HEK293 (cell line): ENCODE data around the gene EZH2.
A peak's percentile ranks its signal among the peaks of the same experiment; 100 is the strongest.

Source experiments
- CTCF ChIA-PET: fragments of 350-600 bp; formaldehyde crosslinking; extraction: SDS; loops from one replicate; lab custom pipeline; 2021; ENCODE audit warnings: antibody characterized with exemption; lab: Yijun Ruan, JAX
- POLR2A ChIA-PET: fragments of 300-600 bp; formaldehyde crosslinking; extraction: SDS; loops from one replicate; lab custom pipeline; 2020; ENCODE audit warnings: antibody characterized with exemption, inconsistent platforms; lab: Yijun Ruan, JAX
- H3K27ac ChIP-seq: fragments of 200-500 bp; sonication (Bioruptor generic); 2 replicates; pipeline ENCODE4 v1.5.1; 2014; ENCODE audit warnings: low read depth, low read length, control low read depth, inconsistent platforms; ENCODE audit errors: extremely low read depth
- H3K36me3 ChIP-seq, 2 experiments: fragments of 200-500 bp in 1 of 2; sonication (Bioruptor generic) in 1 of 2; 1 replicate in 1 of 2; 2 replicates in 1 of 2; pipeline ENCODE4 v1.5.1; 2014 to 2017; ENCODE audit warnings: inconsistent platforms in 2 of 2, low read length in 2 of 2; ENCODE audit not compliant: control insufficient read depth in 2 of 2, insufficient read depth in 1 of 2
- H3K4me1 ChIP-seq: fragments of 200-500 bp; sonication (Bioruptor generic); 2 replicates; pipeline ENCODE4 v1.5.1; 2014; ENCODE audit warnings: mild to moderate bottlenecking, low read length, inconsistent platforms; ENCODE audit not compliant: control insufficient read depth, insufficient read depth
- H3K4me3 ChIP-seq: 2 replicates; pipeline ENCODE4 v1.5.1; 2011; ENCODE audit warnings: low read depth, mild to moderate bottlenecking, control low read depth, low read length, moderate library complexity
- H3K9me3 ChIP-seq: fragments of 200-500 bp; sonication (Bioruptor generic); 2 replicates; pipeline ENCODE4 v1.5.1; 2014; ENCODE audit warnings: low read depth, low read length, inconsistent platforms; ENCODE audit not compliant: control insufficient read depth, insufficient read depth
- GLI2 ChIP-seq: fragments of 450-650 bp; formaldehyde crosslinking; IDR thresholded peaks from 2 replicates; pipeline ENCODE4; 2017; ENCODE audit warnings: missing biosample characterization, missing genetic modification characterization, low read depth, borderline replicate concordance
- MZF1 ChIP-seq: fragments of 450-650 bp; formaldehyde crosslinking; IDR thresholded peaks from 2 replicates; pipeline ENCODE4 v1.5.1; 2017; ENCODE audit warnings: missing biosample characterization, missing genetic modification characterization, borderline replicate concordance
- SCRT1 ChIP-seq: fragments of 450-650 bp; formaldehyde crosslinking; IDR thresholded peaks from 2 replicates; pipeline ENCODE4 v1.5.1; 2016; ENCODE audit warnings: missing biosample characterization, missing genetic modification characterization, borderline replicate concordance
- SCRT2 ChIP-seq: fragments of 450-650 bp; formaldehyde crosslinking; IDR thresholded peaks from 2 replicates; pipeline ENCODE4 v1.5.1; 2016; ENCODE audit warnings: missing biosample characterization, missing genetic modification characterization
- ZNF10 ChIP-seq: fragments of 450-650 bp; formaldehyde crosslinking; IDR thresholded peaks from 2 replicates; pipeline ENCODE4 v1.5.1; 2017; ENCODE audit warnings: missing biosample characterization, missing genetic modification characterization
- ZNF132 ChIP-seq: fragments of 450-650 bp; formaldehyde crosslinking; IDR thresholded peaks from 2 replicates; pipeline ENCODE4 v1.5.1; 2017; ENCODE audit warnings: missing biosample characterization, missing genetic modification characterization, borderline replicate concordance
- ZNF155 ChIP-seq: fragments of 450-650 bp; formaldehyde crosslinking; IDR thresholded peaks from 2 replicates; pipeline ENCODE4 v1.5.1; 2016; ENCODE audit warnings: missing biosample characterization, missing genetic modification characterization
- ZNF175 ChIP-seq: fragments of 450-650 bp; formaldehyde crosslinking; IDR thresholded peaks from 2 replicates; pipeline ENCODE4 v1.5.1; 2016; ENCODE audit warnings: missing biosample characterization, missing genetic modification characterization
- ZNF433 ChIP-seq: fragments of 450-650 bp; formaldehyde crosslinking; IDR thresholded peaks from 2 replicates; pipeline ENCODE4 v1.5.1; 2016; ENCODE audit warnings: missing biosample characterization, missing genetic modification characterization, low read depth
- ZNF560 ChIP-seq: fragments of 450-650 bp; formaldehyde crosslinking; IDR thresholded peaks from 2 replicates; pipeline ENCODE4 v1.5.1; 2017; ENCODE audit warnings: missing biosample characterization, missing genetic modification characterization, borderline replicate concordance
- TF ChIP-seq, protein P1 (sequence below): fragments of 450-650 bp; formaldehyde crosslinking; IDR thresholded peaks from 2 replicates; pipeline ENCODE4 v1.5.1; 2016; ENCODE audit warnings: missing biosample characterization, missing genetic modification characterization

Gene EZH2

DNA sequence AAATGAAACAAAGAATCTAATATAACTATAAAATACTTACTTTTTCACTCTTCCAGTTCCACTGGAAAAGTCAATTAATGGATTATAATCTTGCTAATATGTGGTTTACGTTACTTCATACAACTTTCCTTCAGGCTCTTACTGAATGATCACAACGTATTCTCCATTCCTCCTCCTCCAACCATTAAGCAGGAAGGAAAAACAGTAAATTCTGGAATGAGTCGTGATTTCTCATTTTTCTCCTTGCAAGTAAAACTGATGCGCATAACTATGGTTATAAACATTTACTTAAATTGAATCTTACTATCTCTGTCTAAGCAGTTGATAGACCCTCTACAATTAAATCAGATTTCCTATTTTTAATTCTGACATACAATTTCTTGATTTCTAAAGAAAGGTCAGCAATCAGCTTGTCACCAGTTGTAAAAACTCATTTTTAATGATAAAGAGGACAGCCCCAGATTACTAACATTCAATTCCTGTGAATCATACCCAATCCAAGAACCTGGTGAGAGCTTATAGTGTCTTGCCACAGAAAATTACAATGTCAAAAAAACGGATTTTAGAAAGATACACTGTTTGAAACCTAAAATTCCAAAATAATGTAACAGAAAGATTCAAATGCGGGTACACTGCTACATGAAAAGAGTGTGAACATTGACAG, 64.3 kb downstream of the EZH2 start:
- CTCF ChIA-PET = interaction anchor here (0.7 to 2.1 kb wide), 4 partner anchors 8 to 146 kb away, joined by 3 to 4 read pairs (median 4); no protein-coding TSS in a partner anchor
- H3K36me3 ChIP-seq = peaks cover 7 to 58% of the 10 kb centered on the region in 2 experiments

DNA sequence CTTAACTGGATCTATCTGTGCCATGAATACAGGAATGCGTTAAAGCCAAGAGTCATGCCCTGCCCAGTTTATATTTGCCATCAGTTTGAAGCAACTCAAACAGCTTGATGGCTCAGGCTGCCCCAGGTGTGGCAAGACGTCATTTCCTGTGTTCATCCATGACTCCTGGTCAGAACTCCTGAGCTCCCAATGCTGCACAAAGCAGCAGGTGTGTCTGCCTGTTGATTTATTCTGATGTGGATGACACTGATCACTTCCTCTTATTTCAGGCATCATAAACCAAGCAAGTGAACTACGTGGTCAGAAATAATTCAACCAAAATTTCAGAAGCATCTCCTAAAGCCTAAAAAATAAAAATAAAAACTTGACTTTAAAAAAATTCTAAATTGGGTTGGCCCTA, 68.5 kb downstream of the EZH2 start:
- peaks cover 14 to 90% of the 10 kb centered on the region in 2 experiments for H3K36me3 ChIP-seq
- no peaks in the 10 kb centered on the region for H3K9me3 ChIP-seq
- H3K4me1 ChIP-seq = no peaks in the 10 kb centered on the region
- ChIA-PET POLR2A (interaction anchor here (1.7 kb wide), 1 partner anchor 67 kb away, joined by 4 read pairs; no protein-coding TSS in a partner anchor), CTCF (interaction anchor here (0.8 kb wide), 1 partner anchor 31 kb away, joined by 3 read pairs; no protein-coding TSS in a partner anchor)
- no peak for TF ChIP-seq ZNF175 (tag by site-specific recombination)
- TF ChIP-seq SCRT2 = peak; percentile 85
- no peak for TF ChIP-seq ZNF433 (tag by site-specific recombination)
- TF ChIP-seq SCRT1 = peak; percentile 91
- no peak overlapping the region for H3K4me3 ChIP-seq
- no peak overlapping the region for H3K27ac ChIP-seq

More for the DNA sequence above, 64.3 kb downstream of the EZH2 start:
- H3K9me3 ChIP-seq = no peaks in the 10 kb centered on the region
- H3K27ac ChIP-seq = no peak overlapping the region
- no peak overlapping the region for H3K4me3 ChIP-seq
- POLR2A ChIA-PET = interaction anchor here (0.6 kb wide), 1 partner anchor 19 kb away, joined by 3 read pairs; no protein-coding TSS in a partner anchor
- H3K4me1 ChIP-seq = no peaks in the 10 kb centered on the region
- no peak for TF ChIP-seq ZNF132 (tag by site-specific recombination)

- Histone ChIP-seq H3K4me3 (no peak overlapping the region), H3K9me3 (no peaks in the 10 kb centered on the region), H3K36me3 (peaks cover 14 to 93% of the 10 kb centered on the region in 2 experiments), H3K4me1 (no peaks in the 10 kb centered on the region), H3K27ac (no peak overlapping the region)
- ChIA-PET CTCF (interaction anchor here (0.8 kb wide), 1 partner anchor 32 kb away, joined by 3 read pairs; no protein-coding TSS in a partner anchor), POLR2A (interaction anchor here (1.7 kb wide), 1 partner anchor 68 kb away, joined by 4 read pairs; no protein-coding TSS in a partner anchor)
- TF ChIP-seq SCRT2 (peak; percentile 46), ZNF155 (tag by site-specific recombination) (no peak), ZNF10 (tag by site-specific recombination) (peak; percentile 53; the same call in 1 of the 2 replicates), SCRT1 (peak; percentile 40; the same call in 1 of the 2 replicates)
These were observed 69.0 kb downstream of the EZH2 start for GRCh38 chr7:148814922-148815559.

GRCh38 chr7:148813890-148814289, 70.2 kb downstream of the EZH2 start:
- Histone ChIP-seq H3K9me3 (no peaks in the 10 kb centered on the region), H3K4me3 (no peak overlapping the region), H3K4me1 (no peaks in the 10 kb centered on the region), H3K27ac (no peak overlapping the region), H3K36me3 (peaks cover 14 to 92% of the 10 kb centered on the region in 2 experiments)
- ChIA-PET POLR2A (no interaction called here), CTCF (no interaction called here)
- TF ChIP-seq GLI2 (tag by site-specific recombination) = no peak
- no peak for TF ChIP-seq ZNF560 (tag by site-specific recombination)
- TF ChIP-seq MZF1 = no peak
- peak; percentile 52 for TF ChIP-seq SCRT2
- TF ChIP-seq, protein P1, sequence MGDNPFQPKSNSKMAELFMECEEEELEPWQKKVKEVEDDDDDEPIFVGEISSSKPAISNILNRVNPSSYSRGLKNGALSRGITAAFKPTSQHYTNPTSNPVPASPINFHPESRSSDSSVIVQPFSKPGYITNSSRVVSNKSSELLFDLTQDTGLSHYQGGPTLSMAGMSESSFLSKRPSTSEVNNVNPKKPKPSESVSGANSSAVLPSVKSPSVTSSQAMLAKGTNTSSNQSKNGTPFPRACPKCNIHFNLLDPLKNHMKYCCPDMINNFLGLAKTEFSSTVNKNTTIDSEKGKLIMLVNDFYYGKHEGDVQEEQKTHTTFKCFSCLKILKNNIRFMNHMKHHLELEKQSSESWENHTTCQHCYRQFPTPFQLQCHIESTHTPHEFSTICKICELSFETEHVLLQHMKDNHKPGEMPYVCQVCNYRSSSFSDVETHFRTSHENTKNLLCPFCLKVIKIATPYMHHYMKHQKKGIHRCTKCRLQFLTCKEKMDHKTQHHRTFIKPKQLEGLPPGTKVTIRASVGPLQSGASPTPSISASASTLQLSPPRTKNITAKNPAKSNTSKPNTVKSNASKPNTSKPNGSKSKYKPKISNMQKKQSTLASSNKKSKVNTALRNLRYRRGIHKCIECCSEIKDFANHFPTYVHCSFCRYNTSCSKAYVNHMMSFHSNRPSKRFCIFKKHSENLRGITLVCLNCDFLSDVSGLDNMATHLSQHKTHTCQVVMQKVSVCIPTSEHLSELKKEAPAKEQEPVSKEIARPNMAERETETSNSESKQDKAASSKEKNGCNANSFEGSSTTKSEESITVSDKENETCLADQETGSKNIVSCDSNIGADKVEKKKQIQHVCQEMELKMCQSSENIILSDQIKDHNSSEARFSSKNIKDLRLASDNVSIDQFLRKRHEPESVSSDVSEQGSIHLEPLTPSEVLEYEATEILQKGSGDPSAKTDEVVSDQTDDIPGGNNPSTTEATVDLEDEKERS (tag by site-specific recombination) = no peak
